PC-3 (cell line): ENCODE results near the gene CORO2B.

Experiments used
- CTCF ChIP-seq: fragments of 300-600 bp; sonication (generic); conservative IDR thresholded peaks from 2 replicates; pipeline ENCODE4 v1.5.1; 2017; ENCODE audit warnings: antibody characterized with exemption, low read depth, mild to moderate bottlenecking, low read length
- EZH2 ChIP-seq: fragments of 300-600 bp; sonication (generic); IDR thresholded peaks from one replicate; pipeline ENCODE4 v1.6.1; 2017; ENCODE audit warnings: antibody characterized with exemption, mild to moderate bottlenecking, low read length; ENCODE audit not compliant: unreplicated experiment

GRCh38 chr15:68531387-68532179 lies 47.2 kb upstream of the CORO2B start:
- TF ChIP-seq CTCF (no peak), EZH2 (no peak)
